Measurements from ENCODE around the gene ITPKB.
A peak's percentile ranks its signal among the peaks of the same experiment; 100 is the strongest.

ITPKB gene

GRCh38 chr1:226702957-226703831, 35.9 kb downstream of the ITPKB start:
- DNase-seq: peak; percentile 71

- peak; percentile 56 for DNase-seq
These were observed 36.6 kb downstream of the ITPKB start for GRCh38 chr1:226702318-226702956.

- no peak for DNase-seq
These were observed 38.2 kb downstream of the ITPKB start for GRCh38 chr1:226700861-226701260.

- no peak for DNase-seq
These were observed 39.9 kb downstream of the ITPKB start for GRCh38 chr1:226699166-226699565.

GRCh38 chr1:226698659-226699058, 40.4 kb downstream of the ITPKB start:
- no peak for DNase-seq

- no peak for DNase-seq
These were observed 41.0 kb downstream of the ITPKB start for GRCh38 chr1:226697929-226698544.

- DNase-seq: no peak
These were observed 41.7 kb downstream of the ITPKB start for GRCh38 chr1:226697151-226697928.

- DNase-seq: no peak
These were observed 42.5 kb downstream of the ITPKB start for GRCh38 chr1:226696547-226696946.

- DNase-seq: no peak
These were observed 43.7 kb downstream of the ITPKB start for GRCh38 chr1:226695335-226695900.

- DNase-seq: no peak
These were observed 46.3 kb downstream of the ITPKB start for GRCh38 chr1:226692823-226693222.

GRCh38 chr1:226692051-226692792, 46.9 kb downstream of the ITPKB start:
- no peak for DNase-seq

GRCh38 chr1:226691247-226691646, 47.8 kb downstream of the ITPKB start:
- DNase-seq: no peak

- DNase-seq: no peak
These were observed 48.6 kb downstream of the ITPKB start for GRCh38 chr1:226690460-226690982.

GRCh38 chr1:226688808-226689207, 50.3 kb downstream of the ITPKB start:
- no peak for DNase-seq

GRCh38 chr1:226688056-226688748, 50.9 kb downstream of the ITPKB start:
- DNase-seq: no peak

- DNase-seq: no peak
These were observed 51.7 kb downstream of the ITPKB start for GRCh38 chr1:226687426-226687825.

- no peak for DNase-seq
These were observed 52.3 kb downstream of the ITPKB start for GRCh38 chr1:226686440-226687425.

- no peak for DNase-seq
These were observed 53.8 kb downstream of the ITPKB start for GRCh38 chr1:226685196-226685820.

GRCh38 chr1:226684026-226684425, 55.1 kb downstream of the ITPKB start:
- no peak for DNase-seq

All from inflammatory macrophage treated with lipopolysaccharide for 4 hours (primary cell).